ENCODE measurements around the gene DTNBP1.

The DTNBP1 gene

GRCh38 chr6:15524861-15525401 is 137.9 kb downstream of the DTNBP1 start:
- H3K4me1 ChIP-seq (ENCODE audit: low read length) = no peaks in the 10 kb centered on the region
- DNase-seq = no peak
- H3K4me2 ChIP-seq (ENCODE audit: low read depth, low read length) = no peak overlapping the region
- no peaks in the 10 kb centered on the region for H3K79me2 ChIP-seq (ENCODE audit: low read length)
- no peak for TF ChIP-seq EZH2 (optimal IDR thresholded peaks at IDR 0.05; ENCODE audit: low read depth, low read length)
- TF ChIP-seq EZH2phosphoT487 (IDR thresholded peaks at IDR 0.05; ENCODE audit: low read length) = no peak
- no peak for TF ChIP-seq CTCF (IDR thresholded peaks at IDR 0.05; ENCODE audit: low read length)
- H3K4me3 ChIP-seq (ENCODE audit: low read length) = no peak overlapping the region
- no peaks in the 10 kb centered on the region for H3K9me3 ChIP-seq (replicated peaks; ENCODE audit: insufficient read depth, low read length)
- H3F3A ChIP-seq (ENCODE audit: insufficient read depth, low read length) = no peaks in the 10 kb centered on the region
- H2AFZ ChIP-seq (ENCODE audit: low read length) = no peak overlapping the region
- no peaks in the 10 kb centered on the region for H4K20me1 ChIP-seq (ENCODE audit: insufficient read depth, low read length)
- no peak overlapping the region for H3K9ac ChIP-seq (ENCODE audit: low read length)
- H3K27ac ChIP-seq (ENCODE audit: low read length) = no peak overlapping the region
- no peaks in the 10 kb centered on the region for H3K27me3 ChIP-seq (replicated peaks; ENCODE audit: insufficient read depth, low read length)
- peaks cover 9% of the 10 kb centered on the region for H3K36me3 ChIP-seq (replicated peaks; ENCODE audit: insufficient read depth, low read length)
- no peaks in the 10 kb centered on the region for H3K9me2 ChIP-seq (replicated peaks; ENCODE audit: insufficient read depth, low read length)

GRCh38 chr6:15523679-15524630 is 138.9 kb downstream of the DTNBP1 start:
- TF ChIP-seq EZH2 (optimal IDR thresholded peaks at IDR 0.05; ENCODE audit: low read depth, low read length) (no peak), EZH2phosphoT487 (IDR thresholded peaks at IDR 0.05; ENCODE audit: low read length) (no peak), CTCF (IDR thresholded peaks at IDR 0.05; ENCODE audit: low read length) (no peak)
- no peaks in the 10 kb centered on the region for H3F3A ChIP-seq (ENCODE audit: insufficient read depth, low read length)

GRCh38 chr6:15522856-15523529 is 139.8 kb downstream of the DTNBP1 start:
- H3K9ac ChIP-seq (ENCODE audit: low read length) = no peak overlapping the region
- H3K4me1 ChIP-seq (ENCODE audit: low read length) = no peaks in the 10 kb centered on the region
- no peaks in the 10 kb centered on the region for H3K27me3 ChIP-seq (replicated peaks; ENCODE audit: insufficient read depth, low read length)
- DNase-seq = no peak
- no peak overlapping the region for H2AFZ ChIP-seq (ENCODE audit: low read length)
- H3K9me3 ChIP-seq (replicated peaks; ENCODE audit: insufficient read depth, low read length) = no peaks in the 10 kb centered on the region
- H4K20me1 ChIP-seq (ENCODE audit: insufficient read depth, low read length) = no peaks in the 10 kb centered on the region
- H3F3A ChIP-seq (ENCODE audit: insufficient read depth, low read length) = no peaks in the 10 kb centered on the region
- no peak for TF ChIP-seq EZH2 (optimal IDR thresholded peaks at IDR 0.05; ENCODE audit: low read depth, low read length)
- no peak for TF ChIP-seq EZH2phosphoT487 (IDR thresholded peaks at IDR 0.05; ENCODE audit: low read length)
- no peak for TF ChIP-seq CTCF (IDR thresholded peaks at IDR 0.05; ENCODE audit: low read length)
- H3K79me2 ChIP-seq (ENCODE audit: low read length) = no peaks in the 10 kb centered on the region
- H3K9me2 ChIP-seq (replicated peaks; ENCODE audit: insufficient read depth, low read length) = no peaks in the 10 kb centered on the region
- H3K36me3 ChIP-seq (replicated peaks; ENCODE audit: insufficient read depth, low read length) = peaks cover 9% of the 10 kb centered on the region
- no peak overlapping the region for H3K27ac ChIP-seq (ENCODE audit: low read length)
- H3K4me2 ChIP-seq (ENCODE audit: low read depth, low read length) = no peak overlapping the region
- H3K4me3 ChIP-seq (ENCODE audit: low read length) = no peak overlapping the region

More at GRCh38 chr6:15523679-15524630, 138.9 kb downstream of the DTNBP1 start:
- no peak overlapping the region for H3K9ac ChIP-seq (ENCODE audit: low read length)
- no peaks in the 10 kb centered on the region for H3K27me3 ChIP-seq (replicated peaks; ENCODE audit: insufficient read depth, low read length)
- no peaks in the 10 kb centered on the region for H3K79me2 ChIP-seq (ENCODE audit: low read length)
- no peak for DNase-seq
- H3K36me3 ChIP-seq (replicated peaks; ENCODE audit: insufficient read depth, low read length) = peaks cover 9% of the 10 kb centered on the region
- no peak overlapping the region for H2AFZ ChIP-seq (ENCODE audit: low read length)
- no peaks in the 10 kb centered on the region for H3K9me2 ChIP-seq (replicated peaks; ENCODE audit: insufficient read depth, low read length)
- no peak overlapping the region for H3K4me3 ChIP-seq (ENCODE audit: low read length)
- no peaks in the 10 kb centered on the region for H3K4me1 ChIP-seq (ENCODE audit: low read length)
- H3K27ac ChIP-seq (ENCODE audit: low read length) = no peak overlapping the region
- H4K20me1 ChIP-seq (ENCODE audit: insufficient read depth, low read length) = no peaks in the 10 kb centered on the region
- no peaks in the 10 kb centered on the region for H3K9me3 ChIP-seq (replicated peaks; ENCODE audit: insufficient read depth, low read length)
- no peak overlapping the region for H3K4me2 ChIP-seq (ENCODE audit: low read depth, low read length)
